ENCODE data around the gene NKD1.

The NKD1 gene

GRCh38 chr16:50632927-50633800 lies 85.0 kb downstream of the NKD1 start:
- no peak for DNase-seq

- DNase-seq, result no peak
These were observed 85.9 kb downstream of the NKD1 start for GRCh38 chr16:50634090-50634489.

- DNase-seq, result no peak
These were observed 86.8 kb downstream of the NKD1 start for GRCh38 chr16:50634947-50635346.

GRCh38 chr16:50635505-50636392 lies 87.6 kb downstream of the NKD1 start:
- DNase-seq, result peak in 1 of 2 donors; percentile 12

- no peak for DNase-seq
These were observed 88.7 kb downstream of the NKD1 start for GRCh38 chr16:50636753-50637374.

GRCh38 chr16:50637716-50638602 lies 89.8 kb downstream of the NKD1 start:
- no peak for DNase-seq

- no peak for DNase-seq
These were observed 90.8 kb downstream of the NKD1 start for GRCh38 chr16:50638816-50639670.

GRCh38 chr16:50640391-50640790 lies 92.2 kb downstream of the NKD1 start:
- DNase-seq, result no peak

- DNase-seq, result no peak
These were observed 93.0 kb downstream of the NKD1 start for GRCh38 chr16:50640919-50641817.

GRCh38 chr16:50641818-50642187 lies 93.6 kb downstream of the NKD1 start:
- no peak for DNase-seq

GRCh38 chr16:50642349-50642748 lies 94.2 kb downstream of the NKD1 start:
- DNase-seq, result no peak

GRCh38 chr16:50643192-50643591 lies 95.0 kb downstream of the NKD1 start:
- DNase-seq, result no peak

GRCh38 chr16:50644245-50644644 lies 96.0 kb downstream of the NKD1 start:
- no peak for DNase-seq

GRCh38 chr16:50644729-50645128 lies 96.5 kb downstream of the NKD1 start:
- peak; percentile 40 to 49 for DNase-seq

GRCh38 chr16:50645563-50646220 lies 97.5 kb downstream of the NKD1 start:
- DNase-seq, result no peak

GRCh38 chr16:50646345-50646744 lies 98.1 kb downstream of the NKD1 start:
- no peak for DNase-seq

- no peak for DNase-seq
These were observed 103.7 kb downstream of the NKD1 start for GRCh38 chr16:50651835-50652438.

- no peak for DNase-seq
These were observed 104.7 kb downstream of the NKD1 start for GRCh38 chr16:50652836-50653425.

All from CD4-positive, alpha-beta T cell treated with Interleukin-1 beta for 1 hour (primary cell).